Liver (tissue), 9 donors: ENCODE measurements around the gene PPP2R5C. TPM values are rescaled to one million over a fixed set of nuclear protein-coding genes. Genes with fewer than 3 reads are reported as not detected.

Source experiments
- DNase-seq: peaks from one replicate; pipeline ENCODE4 v3.0.0-alpha.2; 2017; ENCODE audit warnings: low spot score
- H3K27ac ChIP-seq, 2 donors: one replicate each; pipeline ENCODE4 v1.7.0; 2013; ENCODE audit warnings: inconsistent platforms in 2 of 2, low read length in 2 of 2, control low read depth in 1 of 2, low read depth in 1 of 2, mild to moderate bottlenecking in 1 of 2
- H3K27me3 ChIP-seq, 4 donors: one replicate each; pipeline versions ENCODE4 v1.6.1 to v1.7.0; 2013; ENCODE audit warnings: low read length in 3 of 4, inconsistent platforms in 1 of 4, mild to moderate bottlenecking in 1 of 4, moderate library complexity in 1 of 4; ENCODE audit not compliant: control insufficient read depth in 4 of 4, insufficient read depth in 4 of 4
- H3K36me3 ChIP-seq, 4 donors: one replicate each; pipeline versions ENCODE4 v1.6.1 to v1.7.0; 2013; ENCODE audit warnings: low read length in 3 of 4, mild to moderate bottlenecking in 3 of 4, low read depth in 1 of 4, moderate library complexity in 1 of 4; ENCODE audit not compliant: control insufficient read depth in 4 of 4, insufficient read depth in 3 of 4
- H3K4me1 ChIP-seq, 4 donors: one replicate each; pipeline versions ENCODE4 v1.6.1 to v1.7.0; 2013; ENCODE audit warnings: low read length in 3 of 4, mild to moderate bottlenecking in 3 of 4, moderate library complexity in 1 of 4; ENCODE audit not compliant: control insufficient read depth in 4 of 4, insufficient read depth in 4 of 4
- H3K4me3 ChIP-seq, 3 donors: one replicate each; pipeline versions ENCODE4 v1.6.1 to v1.7.0; 2013; ENCODE audit warnings: low read length in 3 of 3, control low read depth in 1 of 3, low read depth in 1 of 3, mild to moderate bottlenecking in 1 of 3
- H3K9ac ChIP-seq, 2 donors: one replicate each; pipeline ENCODE4 v1.7.0; 2013; ENCODE audit warnings: low read length in 2 of 2, mild to moderate bottlenecking in 2 of 2, moderate library complexity in 2 of 2, control low read depth in 1 of 2, low read depth in 1 of 2
- H3K9me3 ChIP-seq, 4 donors: one replicate each; pipeline versions ENCODE4 v1.6.1 to v1.7.0; 2013; ENCODE audit warnings: low read length in 3 of 4; ENCODE audit not compliant: control insufficient read depth in 4 of 4
- FOXA1 ChIP-seq: IDR thresholded peaks from 2 replicates; pipeline ENCODE4 v1.6.1; 2016; ENCODE audit warnings: antibody characterized with exemption
- HNF4A ChIP-seq, 2 donors: conservative IDR thresholded peaks; 2 replicates each; pipeline ENCODE4 v1.6.1; 2016; ENCODE audit warnings: antibody characterized with exemption in 2 of 2, mild to moderate bottlenecking in 2 of 2
- HNF4G ChIP-seq: IDR thresholded peaks from 2 replicates; pipeline ENCODE4 v1.6.1; 2016; ENCODE audit warnings: antibody characterized with exemption
- JUND ChIP-seq, 2 donors: IDR thresholded peaks; 2 replicates each; pipeline ENCODE4 v1.6.1; 2016; ENCODE audit warnings: antibody characterized with exemption in 2 of 2
- RXRA ChIP-seq, 2 donors: IDR thresholded peaks; 2 replicates each; pipeline ENCODE4 v1.6.1; 2017 to 2018; ENCODE audit warnings: antibody characterized with exemption in 2 of 2, mild to moderate bottlenecking in 1 of 2
- SP1 ChIP-seq: IDR thresholded peaks from 2 replicates; pipeline ENCODE4 v1.6.1; 2018; ENCODE audit warnings: antibody characterized with exemption, mild to moderate bottlenecking
- TAF1 ChIP-seq: conservative IDR thresholded peaks from 2 replicates; pipeline ENCODE4 v1.6.1; 2016; ENCODE audit warnings: antibody characterized with exemption, mild to moderate bottlenecking
- YY1 ChIP-seq: IDR thresholded peaks from 2 replicates; pipeline ENCODE4 v1.6.1; 2016; ENCODE audit warnings: antibody characterized with exemption, mild to moderate bottlenecking
- WGBS: extraction: QIAGEN DNeasy Blood & Tissue Kit; methylation state at CpG from one replicate; pipeline ENCODE4 v1.1.7; 2013; 5-methylcytosine and 5-hydroxymethylcytosine counted together
- polyA plus RNA-seq, 2 donors: library from polyadenylated mRNA; stranded (reverse) in 1 of 2; unstranded in 1 of 2; fragments of 200-250 nt in 1 of 2; fragments of >200 nt in 1 of 2; fragmentation: Nextera tagmentation in 1 of 2; extraction: Ambion mirVana in 1 of 2; gene quantifications; one replicate each; pipeline versions ENCODE4 v1.2.1 to v1.2.3, GENCODE V29; 2013 to 2015
- total RNA-seq, 2 donors: library from RNA; depleted of rRNA; stranded (reverse); fragments of >200 nt; gene quantifications; one replicate each; pipeline ENCODE4 v1.2.3, GENCODE V29; 2014
- TF ChIP-seq, protein P1 (sequence below): IDR thresholded peaks from 2 replicates; pipeline ENCODE4 v1.6.1; 2016; ENCODE audit warnings: antibody characterized with exemption
- TF ChIP-seq, protein P2 (sequence below): IDR thresholded peaks from 2 replicates; pipeline ENCODE4 v1.6.1; 2016; ENCODE audit warnings: antibody characterized with exemption
- TF ChIP-seq, protein P3 (sequence below): IDR thresholded peaks from 2 replicates; pipeline ENCODE4 v1.6.1; 2016; ENCODE audit warnings: antibody characterized with exemption
- TF ChIP-seq, protein P4 (sequence below): fragments of 150-350 bp; IDR thresholded peaks from 2 replicates; pipeline ENCODE4 v1.5.1; 2017; ENCODE audit warnings: improper control_type of control experiment, low read depth, low read length; ENCODE audit not compliant: missing input control
- donor health status: healthy.
- donor health status: healthy.
- donor health status: healthy.
- donor health status: healthy.
- donor health status: healthy.

Gene PPP2R5C
- total and polyA plus RNA-seq, 4 donors = 33.5 to 52.3 (median 43.9) TPM

DNA sequence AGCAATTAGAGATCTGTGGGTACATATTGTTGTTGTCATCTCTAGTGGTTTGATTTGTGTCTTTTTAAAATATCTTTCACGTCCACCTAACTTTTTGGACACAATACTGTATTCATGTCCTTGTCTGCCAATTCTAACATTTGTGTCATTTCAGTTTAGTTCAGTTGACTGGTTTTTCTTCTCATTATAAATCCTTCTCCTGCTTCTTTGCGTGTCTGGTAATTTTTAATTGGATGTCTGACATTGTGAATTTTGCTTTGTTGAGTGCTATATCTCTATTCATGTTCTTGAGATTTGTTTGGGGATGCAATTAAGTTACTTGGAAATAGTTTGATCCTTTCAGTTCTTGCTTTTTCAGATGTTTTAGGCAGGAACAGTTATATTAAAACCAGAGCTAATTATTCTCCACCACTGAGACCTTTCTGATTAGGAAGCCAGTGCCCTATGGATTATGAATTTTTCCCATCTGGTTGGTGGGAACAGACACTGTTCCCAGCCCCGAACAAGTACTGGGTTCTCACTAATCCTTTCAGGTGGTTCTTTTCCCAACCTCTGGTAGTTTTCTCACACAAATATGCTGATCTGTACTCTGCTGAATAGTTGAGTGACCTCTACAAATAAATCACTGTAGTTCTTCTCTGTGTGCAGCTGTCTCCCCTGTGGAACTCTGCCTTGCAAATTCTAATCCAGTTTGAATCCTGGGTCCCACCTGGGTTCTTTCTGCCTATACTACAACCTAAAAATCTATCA lies 111.7 kb downstream of the PPP2R5C start:
- Histone ChIP-seq H3K27me3 (no peaks in the 10 kb centered on the region), H3K9me3 (no peaks in the 10 kb centered on the region), H3K4me3 (no peak overlapping the region), H3K4me1 (peaks cover 3 to 9% (median 6%) of the 10 kb centered on the region in 4 donors), H3K36me3 (peaks cover 0 to 2% (median 0%) of the 10 kb centered on the region in 4 donors), H3K9ac (no peak overlapping the region), H3K27ac (no peak overlapping the region)
- 92% methylated on average over 3 of the region's 3 CpGs for WGBS
- DNase-seq = no peak
- no peak for TF ChIP-seq YY1

DNA sequence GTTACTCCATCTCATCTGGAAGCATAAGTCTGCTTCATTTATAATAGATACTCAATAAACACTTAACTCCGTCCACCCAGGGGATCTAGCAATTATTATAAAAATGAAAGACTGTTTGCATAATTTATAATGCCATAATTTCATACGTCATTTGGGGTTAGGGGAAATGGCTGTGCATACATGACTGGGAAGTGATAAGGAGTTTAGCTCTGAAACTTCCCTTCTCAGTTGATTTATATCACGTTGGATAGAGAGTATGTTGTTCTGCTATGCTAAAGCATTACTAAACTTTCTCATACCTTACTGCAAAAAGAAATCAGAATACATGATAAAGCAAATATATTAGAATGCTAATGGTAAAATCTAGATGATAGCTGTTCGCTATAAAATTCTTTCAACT lies 112.5 kb downstream of the PPP2R5C start:
- TF ChIP-seq YY1 (no peak), FOXA1 (no peak), JUND (IDR thresholded peaks at IDR 0.05) (no peak), HNF4G (no peak), RXRA (IDR thresholded peaks at IDR 0.05) (no peak), HNF4A (conservative IDR thresholded peaks at IDR 0.05) (no peak), TAF1 (no peak), SP1 (no peak)
- TF ChIP-seq, protein P1, sequence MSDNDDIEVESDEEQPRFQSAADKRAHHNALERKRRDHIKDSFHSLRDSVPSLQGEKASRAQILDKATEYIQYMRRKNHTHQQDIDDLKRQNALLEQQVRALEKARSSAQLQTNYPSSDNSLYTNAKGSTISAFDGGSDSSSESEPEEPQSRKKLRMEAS = no peak
- TF ChIP-seq, protein P2, sequence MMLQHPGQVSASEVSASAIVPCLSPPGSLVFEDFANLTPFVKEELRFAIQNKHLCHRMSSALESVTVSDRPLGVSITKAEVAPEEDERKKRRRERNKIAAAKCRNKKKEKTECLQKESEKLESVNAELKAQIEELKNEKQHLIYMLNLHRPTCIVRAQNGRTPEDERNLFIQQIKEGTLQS = no peak
- TF ChIP-seq, protein P3, sequence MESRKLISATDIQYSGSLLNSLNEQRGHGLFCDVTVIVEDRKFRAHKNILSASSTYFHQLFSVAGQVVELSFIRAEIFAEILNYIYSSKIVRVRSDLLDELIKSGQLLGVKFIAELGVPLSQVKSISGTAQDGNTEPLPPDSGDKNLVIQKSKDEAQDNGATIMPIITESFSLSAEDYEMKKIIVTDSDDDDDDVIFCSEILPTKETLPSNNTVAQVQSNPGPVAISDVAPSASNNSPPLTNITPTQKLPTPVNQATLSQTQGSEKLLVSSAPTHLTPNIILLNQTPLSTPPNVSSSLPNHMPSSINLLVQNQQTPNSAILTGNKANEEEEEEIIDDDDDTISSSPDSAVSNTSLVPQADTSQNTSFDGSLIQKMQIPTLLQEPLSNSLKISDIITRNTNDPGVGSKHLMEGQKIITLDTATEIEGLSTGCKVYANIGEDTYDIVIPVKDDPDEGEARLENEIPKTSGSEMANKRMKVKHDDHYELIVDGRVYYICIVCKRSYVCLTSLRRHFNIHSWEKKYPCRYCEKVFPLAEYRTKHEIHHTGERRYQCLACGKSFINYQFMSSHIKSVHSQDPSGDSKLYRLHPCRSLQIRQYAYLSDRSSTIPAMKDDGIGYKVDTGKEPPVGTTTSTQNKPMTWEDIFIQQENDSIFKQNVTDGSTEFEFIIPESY = no peak
- TF ChIP-seq, protein P4, sequence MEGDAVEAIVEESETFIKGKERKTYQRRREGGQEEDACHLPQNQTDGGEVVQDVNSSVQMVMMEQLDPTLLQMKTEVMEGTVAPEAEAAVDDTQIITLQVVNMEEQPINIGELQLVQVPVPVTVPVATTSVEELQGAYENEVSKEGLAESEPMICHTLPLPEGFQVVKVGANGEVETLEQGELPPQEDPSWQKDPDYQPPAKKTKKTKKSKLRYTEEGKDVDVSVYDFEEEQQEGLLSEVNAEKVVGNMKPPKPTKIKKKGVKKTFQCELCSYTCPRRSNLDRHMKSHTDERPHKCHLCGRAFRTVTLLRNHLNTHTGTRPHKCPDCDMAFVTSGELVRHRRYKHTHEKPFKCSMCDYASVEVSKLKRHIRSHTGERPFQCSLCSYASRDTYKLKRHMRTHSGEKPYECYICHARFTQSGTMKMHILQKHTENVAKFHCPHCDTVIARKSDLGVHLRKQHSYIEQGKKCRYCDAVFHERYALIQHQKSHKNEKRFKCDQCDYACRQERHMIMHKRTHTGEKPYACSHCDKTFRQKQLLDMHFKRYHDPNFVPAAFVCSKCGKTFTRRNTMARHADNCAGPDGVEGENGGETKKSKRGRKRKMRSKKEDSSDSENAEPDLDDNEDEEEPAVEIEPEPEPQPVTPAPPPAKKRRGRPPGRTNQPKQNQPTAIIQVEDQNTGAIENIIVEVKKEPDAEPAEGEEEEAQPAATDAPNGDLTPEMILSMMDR = no peak
- Histone ChIP-seq H3K4me1 (peaks cover 3 to 9% (median 6%) of the 10 kb centered on the region in 4 donors), H3K27me3 (no peaks in the 10 kb centered on the region), H3K27ac (no peak overlapping the region), H3K9ac (no peak overlapping the region), H3K4me3 (no peak overlapping the region), H3K36me3 (peaks cover 0 to 4% (median 1%) of the 10 kb centered on the region in 4 donors), H3K9me3 (no peaks in the 10 kb centered on the region)
- DNase-seq = no peak
- WGBS = 78% methylated on average over 4 of the region's 4 CpGs

DNA sequence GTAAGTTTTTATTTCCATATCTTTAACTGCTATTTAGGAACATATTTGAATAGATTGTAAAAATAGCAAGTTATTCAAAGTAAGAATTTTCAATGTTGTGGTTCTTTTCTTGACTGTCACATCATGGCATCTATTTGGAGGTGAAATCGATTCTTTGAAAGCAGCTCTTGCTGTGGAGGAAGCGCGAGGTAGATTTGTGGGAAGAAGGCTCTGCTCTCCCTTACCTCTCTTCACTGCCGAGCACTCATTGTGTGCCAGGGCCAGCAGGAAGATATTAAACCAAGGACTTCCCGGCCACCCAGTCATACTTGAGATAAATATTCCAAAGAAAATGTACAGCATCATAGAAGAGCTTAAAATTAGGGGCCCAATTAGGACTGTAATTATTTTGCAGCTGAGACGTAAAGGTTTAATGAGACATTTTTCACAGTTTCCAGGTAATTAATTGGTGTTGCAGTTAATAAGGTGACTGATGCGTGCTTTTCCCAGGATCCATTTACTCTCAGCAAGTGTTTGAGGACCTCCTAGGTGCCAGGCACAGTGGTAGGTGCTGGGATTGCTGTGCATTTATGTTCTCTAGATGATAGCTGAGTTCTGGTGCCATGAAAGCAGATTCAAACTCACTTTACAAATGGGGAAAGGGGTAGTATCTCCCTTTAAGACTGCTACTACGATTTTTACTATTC lies 113.7 kb downstream of the PPP2R5C start:
- H3K4me3 ChIP-seq = no peak overlapping the region
- H3K27me3 ChIP-seq = no peaks in the 10 kb centered on the region
- no peak for DNase-seq
- peaks cover 2 to 8% (median 5%) of the 10 kb centered on the region in 4 donors for H3K4me1 ChIP-seq
- 89% methylated on average over 8 of the region's 8 CpGs for WGBS
- H3K9ac ChIP-seq = no peak overlapping the region
- peaks cover 0 to 4% (median under 1%) of the 10 kb centered on the region in 4 donors for H3K36me3 ChIP-seq
- TF ChIP-seq, protein P1 = no peak
- no peak overlapping the region for H3K27ac ChIP-seq
- H3K9me3 ChIP-seq = no peaks in the 10 kb centered on the region
